Loucy (cell line): Measurements from ENCODE around the gene TC2N.
"Not testable (repeated sequence)": the region's sequence is repeated elsewhere in the genome, so short reads cannot be mapped to it uniquely, and the experiment has no call there.

Experiments
- EZH2phosphoT487 ChIP-seq: fragments of 200-600 bp; IDR thresholded peaks from 2 replicates; pipeline ENCODE4 v1.6.1; 2018; ENCODE audit warnings: antibody characterized with exemption, mild to moderate bottlenecking, moderate library complexity, borderline replicate concordance
- TF ChIP-seq, protein P1 (sequence below): fragments of 200-600 bp; sonication (generic); conservative IDR thresholded peaks from 2 replicates; pipeline ENCODE4 v1.5.1; 2014; ENCODE audit warnings: mild to moderate bottlenecking, antibody characterized with exemption, low read length

DNA sequence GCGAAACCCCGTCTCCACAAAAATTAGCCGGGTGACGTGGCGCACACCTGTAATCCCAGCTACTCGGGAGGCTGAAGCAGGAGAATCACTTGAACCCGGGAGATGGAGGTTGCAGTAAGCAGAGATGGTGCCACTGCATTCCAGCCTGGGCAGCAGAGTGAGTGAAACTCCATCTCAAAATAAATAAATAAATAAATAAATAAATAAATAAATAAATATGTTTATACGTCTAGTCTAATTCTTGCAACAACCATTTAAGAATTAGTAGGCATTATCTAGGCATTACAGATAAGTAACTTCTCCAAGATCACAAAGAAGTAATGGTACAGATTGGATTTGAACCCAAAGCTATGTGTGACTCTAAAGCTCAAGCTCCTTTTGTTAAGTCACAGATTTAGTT is 22.3 kb downstream of the TC2N start:
- not testable (repeated sequence) for TF ChIP-seq EZH2phosphoT487
- TF ChIP-seq, protein P1, sequence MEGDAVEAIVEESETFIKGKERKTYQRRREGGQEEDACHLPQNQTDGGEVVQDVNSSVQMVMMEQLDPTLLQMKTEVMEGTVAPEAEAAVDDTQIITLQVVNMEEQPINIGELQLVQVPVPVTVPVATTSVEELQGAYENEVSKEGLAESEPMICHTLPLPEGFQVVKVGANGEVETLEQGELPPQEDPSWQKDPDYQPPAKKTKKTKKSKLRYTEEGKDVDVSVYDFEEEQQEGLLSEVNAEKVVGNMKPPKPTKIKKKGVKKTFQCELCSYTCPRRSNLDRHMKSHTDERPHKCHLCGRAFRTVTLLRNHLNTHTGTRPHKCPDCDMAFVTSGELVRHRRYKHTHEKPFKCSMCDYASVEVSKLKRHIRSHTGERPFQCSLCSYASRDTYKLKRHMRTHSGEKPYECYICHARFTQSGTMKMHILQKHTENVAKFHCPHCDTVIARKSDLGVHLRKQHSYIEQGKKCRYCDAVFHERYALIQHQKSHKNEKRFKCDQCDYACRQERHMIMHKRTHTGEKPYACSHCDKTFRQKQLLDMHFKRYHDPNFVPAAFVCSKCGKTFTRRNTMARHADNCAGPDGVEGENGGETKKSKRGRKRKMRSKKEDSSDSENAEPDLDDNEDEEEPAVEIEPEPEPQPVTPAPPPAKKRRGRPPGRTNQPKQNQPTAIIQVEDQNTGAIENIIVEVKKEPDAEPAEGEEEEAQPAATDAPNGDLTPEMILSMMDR = not testable (repeated sequence)
